IPS-18c (cell line): ENCODE data around the gene SLC34A1.

ENCODE experiments used
- H3K4me3 ChIP-seq: 2 replicates; pipeline ENCODE4 v1.7.0; 2013; ENCODE audit warnings: low read depth, mild to moderate bottlenecking, low read length, moderate library complexity; ENCODE audit not compliant: insufficient read depth
- H3K9me3 ChIP-seq: one replicate; pipeline ENCODE4 v1.6.1; 2013; ENCODE audit warnings: mild to moderate bottlenecking, low read length, moderate library complexity; ENCODE audit not compliant: control insufficient read depth, insufficient read depth

Gene SLC34A1

GRCh38 chr5:177443144-177443983, 59.1 kb downstream of the SLC34A1 start:
- no peaks in the 10 kb centered on the region for H3K9me3 ChIP-seq
- H3K4me3 ChIP-seq = no peak overlapping the region

DNA sequence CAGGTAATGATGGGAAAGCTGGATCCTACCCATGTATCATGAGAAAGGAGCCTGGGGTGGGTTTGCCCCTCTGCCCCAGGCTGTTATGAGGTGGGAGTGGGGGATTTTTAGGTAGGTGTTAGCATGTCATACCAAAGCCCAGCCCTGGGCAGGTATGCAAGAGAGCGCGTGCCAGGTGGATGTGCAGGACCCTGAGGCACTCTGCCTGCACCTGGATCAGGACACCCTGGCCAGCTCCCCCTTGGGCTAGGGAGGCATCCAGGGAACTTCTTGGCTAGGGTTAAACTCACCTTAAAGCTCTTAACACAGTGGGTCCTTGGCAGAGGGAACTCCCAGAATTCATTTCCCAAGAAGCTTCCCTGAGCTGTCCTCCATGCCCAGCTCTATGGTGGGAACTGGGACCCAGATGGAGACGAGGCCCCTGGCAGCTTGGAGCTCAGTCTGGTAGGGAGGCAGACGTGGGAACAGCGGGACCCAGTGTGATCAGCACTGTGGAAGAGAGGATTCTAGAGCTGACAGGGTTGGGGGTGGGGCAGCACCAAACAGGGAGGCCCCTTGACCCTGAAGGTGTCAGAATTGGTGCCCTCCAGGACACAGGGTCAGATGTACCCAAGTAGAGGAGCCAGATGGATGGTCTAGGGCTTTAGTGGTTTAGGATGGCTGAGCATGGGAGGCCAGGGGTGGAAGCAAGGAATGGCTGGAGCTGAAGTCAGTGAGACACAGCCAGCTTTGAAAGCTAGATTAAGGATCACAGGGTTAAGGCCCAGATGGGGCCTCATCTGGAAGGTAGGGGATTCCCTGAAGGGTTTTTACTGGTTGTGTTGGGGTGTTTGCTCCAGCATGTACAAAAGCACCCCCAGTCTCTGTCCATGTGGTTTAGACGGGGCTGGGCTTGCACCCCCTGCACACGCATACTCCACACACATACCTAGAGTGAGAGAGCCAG, 60.1 kb downstream of the SLC34A1 start:
- H3K4me3 ChIP-seq = no peak overlapping the region
- H3K9me3 ChIP-seq = no peaks in the 10 kb centered on the region

DNA sequence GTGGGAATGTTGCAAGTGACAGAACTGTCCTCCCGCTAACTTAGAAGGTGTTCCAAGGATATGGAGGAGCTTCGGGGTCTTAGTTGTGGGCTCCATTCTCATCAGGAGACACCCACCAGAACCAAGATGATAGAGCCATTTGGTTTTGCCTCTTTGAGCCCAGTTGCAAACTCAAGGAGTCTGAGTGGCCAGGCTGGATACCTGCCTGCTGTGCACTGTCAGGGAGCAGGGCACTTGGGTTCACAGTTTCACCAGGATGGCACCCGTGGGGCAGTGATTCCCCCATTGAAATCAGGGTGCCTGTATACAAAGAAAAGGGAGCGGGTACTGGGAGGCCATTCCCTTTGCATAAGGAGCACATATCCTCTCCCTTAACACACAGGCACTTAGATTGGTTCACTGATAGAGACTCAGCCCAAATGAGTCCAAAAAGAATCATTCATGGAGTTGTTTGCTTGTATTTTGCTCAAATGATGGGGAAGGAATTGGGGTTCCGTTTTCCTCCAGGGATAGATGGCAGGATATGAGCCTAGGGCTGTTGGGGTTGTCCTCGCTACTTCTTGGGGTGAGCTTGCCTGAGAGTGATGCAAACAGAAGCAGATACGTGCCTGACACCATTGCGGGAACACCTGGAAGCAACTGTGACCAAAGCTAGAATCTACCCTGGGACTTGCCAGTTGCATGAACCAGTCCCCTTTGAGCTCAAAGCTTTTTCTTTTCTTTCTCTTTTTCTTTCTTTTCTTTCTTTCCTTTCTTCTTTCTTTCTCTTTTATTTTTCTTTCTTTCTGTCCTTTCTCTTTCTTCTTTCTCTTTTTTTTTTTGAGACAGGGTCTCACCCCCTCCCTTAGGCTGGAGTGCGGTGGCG, 61.0 kb downstream of the SLC34A1 start:
- H3K9me3 ChIP-seq = no peaks in the 10 kb centered on the region
- no peak overlapping the region; the same call in 1 of the 2 replicates for H3K4me3 ChIP-seq

GRCh38 chr5:177445917-177446199, 61.6 kb downstream of the SLC34A1 start:
- H3K4me3 ChIP-seq = peak overlapping the region; percentile 72

DNA sequence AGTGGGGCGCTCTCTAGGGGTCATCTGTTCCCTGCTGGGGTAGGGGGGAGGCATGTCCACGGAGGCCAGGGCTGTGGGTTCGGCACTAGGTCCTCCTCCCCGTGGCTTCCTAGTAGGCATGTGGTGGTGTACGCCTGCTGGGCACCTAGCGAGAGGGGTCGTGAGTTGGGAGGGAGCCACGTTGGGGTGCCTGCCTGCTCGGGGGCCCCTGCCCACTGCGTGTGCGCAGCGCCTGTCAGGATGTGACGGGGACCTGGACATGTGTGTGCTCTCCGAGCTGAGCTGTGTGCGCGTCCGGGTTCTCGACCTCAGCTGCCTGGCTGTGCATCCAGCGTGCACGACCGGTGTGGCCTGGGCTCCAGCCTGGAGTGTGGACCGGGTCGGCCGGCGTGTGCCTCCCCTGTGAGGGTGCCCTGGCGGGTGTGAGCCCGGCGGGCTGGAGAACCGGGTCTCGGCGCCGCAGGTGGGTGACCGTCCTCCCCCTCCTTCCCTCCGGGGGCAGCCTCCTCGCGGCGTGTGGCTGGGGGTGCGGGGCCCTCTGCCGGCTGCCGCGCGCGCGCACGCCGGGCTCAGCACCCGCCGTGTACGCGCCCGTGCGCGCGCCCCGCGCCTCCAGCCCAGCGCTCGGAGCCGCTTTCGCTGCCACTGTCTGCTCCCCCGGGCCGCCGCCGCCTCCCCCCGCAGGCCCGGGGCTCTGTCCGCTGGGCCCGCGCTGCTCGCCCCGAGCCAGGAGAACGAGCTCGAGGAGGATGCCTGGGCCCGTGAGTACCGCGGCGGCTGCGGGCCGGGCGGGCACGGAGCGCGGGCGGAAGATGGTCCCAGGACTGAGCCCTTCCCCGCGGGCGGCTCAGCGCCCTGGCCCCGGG, 62.2 kb downstream of the SLC34A1 start, which contains the start of gene PRR7:
Gene PRR7 (plus strand): TSS at position 615 of the 866 bp plus-strand sequence. CDS start 8,254 bp downstream, outside the sequence.
- H3K9me3 ChIP-seq = peaks cover 4% of the 10 kb centered on the region
- H3K4me3 ChIP-seq = peak within 1 kb of the TSS; percentile 72

More at GRCh38 chr5:177445917-177446199, 61.6 kb downstream of the SLC34A1 start:
- peaks cover 4% of the 10 kb centered on the region for H3K9me3 ChIP-seq

DNA sequence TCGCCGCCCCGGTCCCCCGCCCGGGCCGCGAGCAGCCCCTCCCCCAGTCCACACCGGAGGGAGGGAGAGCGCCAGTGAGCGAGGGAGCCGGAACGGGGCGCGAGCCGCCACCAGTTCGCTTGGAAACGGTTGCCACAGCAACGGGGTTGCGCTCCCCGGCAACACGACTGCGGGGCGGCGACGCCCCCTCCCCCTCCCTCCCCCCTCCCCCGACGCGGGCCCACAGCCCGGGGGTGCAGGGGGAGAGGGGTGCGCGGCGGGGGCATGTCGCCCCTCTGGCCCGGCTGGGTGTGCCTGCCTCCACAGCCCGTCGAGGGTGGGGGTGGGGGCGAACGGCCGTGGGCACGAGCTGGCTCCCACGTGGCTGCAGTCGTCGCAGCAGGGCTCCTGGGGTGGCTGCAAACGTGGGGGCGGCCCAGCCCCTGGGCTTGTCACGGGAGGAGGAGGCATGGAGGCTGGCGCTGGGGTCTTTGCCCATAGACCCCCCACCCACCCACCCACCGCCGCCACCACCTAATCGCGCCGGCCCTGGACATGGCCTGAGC, 62.9 kb downstream of the SLC34A1 start:
- H3K9me3 ChIP-seq = peaks cover 4% of the 10 kb centered on the region
- peak overlapping the region; percentile 72 for H3K4me3 ChIP-seq

GRCh38 chr5:177447611-177448243, 63.5 kb downstream of the SLC34A1 start:
- peak overlapping the region; percentile 47 for H3K4me3 ChIP-seq

More at GRCh38 chr5:177447611-177448243, 63.5 kb downstream of the SLC34A1 start:
- H3K9me3 ChIP-seq = peaks cover 4% of the 10 kb centered on the region
